Ovary (tissue), 9 donors: ENCODE results near the gene GJA10. TPM values are rescaled to one million over a fixed set of nuclear protein-coding genes. Genes with fewer than 3 reads are reported as not detected.

Experiments used
- DNase-seq, 5 donors: peaks; one replicate each; pipeline ENCODE4 v3.0.0-alpha.2; 2019 to 2020
- H3K27ac ChIP-seq, 2 donors: fragments of 200-600 bp; one replicate each; pipeline versions ENCODE4 v1.5.1 to v1.8.0; 2019 to 2022
- H3K27me3 ChIP-seq: fragments of 200-600 bp; one replicate; pipeline ENCODE4 v1.8.0; 2022
- H3K36me3 ChIP-seq: fragments of 200-600 bp; sonication (generic); one replicate; pipeline ENCODE4 v1.5.1; 2019
- H3K4me1 ChIP-seq: one replicate; pipeline ENCODE4 v1.8.1; 2013; ENCODE audit warnings: mild to moderate bottlenecking, moderate library complexity; ENCODE audit not compliant: insufficient read depth
- H3K4me3 ChIP-seq: fragments of 200-600 bp; sonication (generic); one replicate; pipeline ENCODE4 v1.5.1; 2017
- H3K9me3 ChIP-seq, 2 donors: fragments of 200-600 bp in 1 of 2; sonication (generic) in 1 of 2; one replicate each; pipeline versions ENCODE4 v1.5.1 to v1.8.1; 2013 to 2019; ENCODE audit warnings: mild to moderate bottlenecking in 1 of 2, moderate library complexity in 1 of 2
- CTCF ChIP-seq, 3 donors: fragments of 450-650 bp in 2 of 3; fragments of 200-600 bp in 1 of 3; IDR thresholded peaks; one replicate each; pipeline versions ENCODE4 v1.5.1 to v1.8.0; 2016 to 2022; ENCODE audit warnings: antibody characterized with exemption in 3 of 3, mild to moderate bottlenecking in 1 of 3
- EP300 ChIP-seq: sonication (generic); formaldehyde crosslinking; IDR thresholded peaks from one replicate; pipeline ENCODE4 v1.6.1; 2017; ENCODE audit warnings: antibody characterized with exemption
- POLR2A ChIP-seq: fragments of 450-650 bp; IDR thresholded peaks from one replicate; pipeline ENCODE4 v1.6.1; 2017; ENCODE audit warnings: antibody characterized with exemption, mild to moderate bottlenecking, moderate library complexity
- WGBS, 3 donors: extraction: QIAGEN DNeasy Blood & Tissue Kit in 1 of 3; methylation state at CpG; one replicate each; pipeline versions ENCODE4 v1.1.5 to v1.1.7; 2013 to 2017; 5-methylcytosine and 5-hydroxymethylcytosine counted together
- intact Hi-C, 4 donors: fragments of 100-400 bp; cut with DNase I; formaldehyde crosslinking; loops; one replicate each; pipeline versions ENCODE4 v1.11.0 to v1.15.1; 2022 to 2023
- polyA plus RNA-seq, 2 donors: library from polyadenylated mRNA; stranded (reverse); fragments of 200-250 nt in 1 of 2; fragments of 350-450 nt in 1 of 2; fragmentation: Illumina TruSeq in 1 of 2; extraction: RNeasy Lipid Tissue Mini Kit (QIAGEN cat#74804) in 1 of 2; gene quantifications; one replicate each; pipeline ENCODE4 v1.2.3, GENCODE V29; 2013 to 2014
- total RNA-seq, 7 donors: library from RNA; depleted of rRNA in 2 of 7; stranded (reverse); fragments of >200 nt in 2 of 7; fragmentation: NEBNext Ultra II Directional in 3 of 7; extraction: Animal tissue kit (Norgen Biotek cat#: 25700) in 3 of 7; gene quantifications; one replicate each; pipeline versions ENCODE4 v1.1.0 to v1.2.4, GENCODE V29; 2016 to 2023
- donor health status: DM: no; HTN: no; CAD: no; lungs with moderate emphysema.
- donor health status: DM: no; HTN: no; CAD: no.
- donor health status: Bipolar disorder and iron deficiency.
- donor health status: DM: yes; HTN: yes; CAD: no.
- donor health status: DM: no; HTN: no; CAD: no.
- donor health status: DM: yes; HTN: yes; CAD: no.

The GJA10 gene
- total and polyA plus RNA-seq, 9 donors: not detected

- TF ChIP-seq EP300 (no peak), CTCF (IDR thresholded peaks at IDR 0.05) (no peak), POLR2A (no peak)
- Histone ChIP-seq H3K27me3 (no peaks in the 10 kb centered on the region), H3K9me3 (no peaks in the 10 kb centered on the region), H3K4me1 (no peaks in the 10 kb centered on the region), H3K36me3 (no peaks in the 10 kb centered on the region), H3K27ac (no peak overlapping the region), H3K4me3 (no peak overlapping the region)
- intact Hi-C loops: no loop called here
- 93 to 96% (median 95%) methylated on average over 4 of the region's 4 CpGs for WGBS, 3 donors
- DNase-seq: no peak
Observed at GRCh38 chr6:89859744-89860143, 34.5 kb upstream of the GJA10 start.

- TF ChIP-seq EP300 (no peak), CTCF (IDR thresholded peaks at IDR 0.05) (no peak)
- WGBS, 3 donors: 95 to 98% (median 97%) methylated on average over 5 of the region's 5 CpGs
- intact Hi-C loops: no loop called here
- H3K4me3 ChIP-seq: no peak overlapping the region
- no peaks in the 10 kb centered on the region for H3K4me1 ChIP-seq
- no peaks in the 10 kb centered on the region for H3K27me3 ChIP-seq
- H3K36me3 ChIP-seq: no peaks in the 10 kb centered on the region
- DNase-seq: no peak
- H3K9me3 ChIP-seq: no peaks in the 10 kb centered on the region
- H3K27ac ChIP-seq: no peak overlapping the region
Observed at GRCh38 chr6:89862273-89862672, 32.0 kb upstream of the GJA10 start.

- TF ChIP-seq EP300 (no peak), POLR2A (no peak), CTCF (IDR thresholded peaks at IDR 0.05) (no peak)
- H3K27ac ChIP-seq: no peak overlapping the region
- no peaks in the 10 kb centered on the region for H3K36me3 ChIP-seq
- no peaks in the 10 kb centered on the region for H3K4me1 ChIP-seq
- no peak for DNase-seq
- H3K4me3 ChIP-seq: no peak overlapping the region
- no peaks in the 10 kb centered on the region for H3K27me3 ChIP-seq
- no peaks in the 10 kb centered on the region for H3K9me3 ChIP-seq
- 95 to 97% (median 96%) methylated on average over 2 of the region's 2 CpGs for WGBS, 3 donors
- intact Hi-C loops: no loop called here
Observed at GRCh38 chr6:89862698-89863097, 31.6 kb upstream of the GJA10 start.

GRCh38 chr6:89866024-89866678 is 28.1 kb upstream of the GJA10 start:
- Histone ChIP-seq H3K9me3 (no peaks in the 10 kb centered on the region), H3K36me3 (no peaks in the 10 kb centered on the region), H3K4me3 (no peak overlapping the region), H3K27ac (no peak overlapping the region), H3K27me3 (no peaks in the 10 kb centered on the region), H3K4me1 (no peaks in the 10 kb centered on the region)
- WGBS, 3 donors: 95 to 98% (median 96%) methylated on average over 6 of the region's 6 CpGs
- DNase-seq: no peak
- intact Hi-C loops: no loop called here
- no peak for TF ChIP-seq EP300
- no peak for TF ChIP-seq POLR2A
- no peak for TF ChIP-seq CTCF (IDR thresholded peaks at IDR 0.05)
